Measurements from ENCODE around the gene FAIM2. TPM values are rescaled to one million over a fixed set of nuclear protein-coding genes. Genes with fewer than 3 reads are reported as not detected.

FAIM2 gene
- total and polyA plus RNA-seq, 10 of the 15 experiments (the other 5 are each of a cell fraction or from before 2014, with no cell fraction given) = not detected

GRCh38 chr12:49876070-49876469 lies 27.6 kb downstream of the FAIM2 start:
- Histone ChIP-seq H3K27ac (ENCODE audit: control insufficient read depth, insufficient read depth) (no peak overlapping the region), H4K20me1 (ENCODE audit: control insufficient read depth, insufficient read depth) (no peaks in the 10 kb centered on the region), H3K9me3 (replicated peaks; ENCODE audit: control insufficient read depth, insufficient read depth, low read length) (no peaks in the 10 kb centered on the region), H2AFZ (ENCODE audit: control insufficient read depth, low read depth, low read length) (no peak overlapping the region), H3K36me3 (ENCODE audit: control insufficient read depth in 2 of 2, insufficient read depth in 2 of 2, low read length in 1 of 2) (no peaks in the 10 kb centered on the region), H3K79me2 (ENCODE audit: control insufficient read depth, insufficient read depth, low read length) (no peaks in the 10 kb centered on the region), H3K27me3 (replicated peaks in 1 of 2; ENCODE audit: control insufficient read depth in 2 of 2, insufficient read depth in 2 of 2, low read length in 1 of 2) (no peaks in the 10 kb centered on the region), H3K9ac (ENCODE audit: control insufficient read depth, insufficient read depth, low read length) (no peak overlapping the region), H3K4me3 (no peak overlapping the region), H3K4me1 (ENCODE audit: control insufficient read depth, insufficient read depth, low read length) (no peaks in the 10 kb centered on the region), H3K4me2 (ENCODE audit: control insufficient read depth, insufficient read depth) (no peak overlapping the region)
- TF ChIP-seq ZBTB40 (IDR thresholded peaks at IDR 0.05; ENCODE audit: borderline replicate concordance) (no peak), ZSCAN29 (IDR thresholded peaks at IDR 0.05) (no peak), BCL3 (IDR thresholded peaks at IDR 0.05; ENCODE audit: borderline replicate concordance, insufficient read depth, low read depth, low read length, poor library complexity, severe bottlenecking) (no peak), ASH2L (IDR thresholded peaks at IDR 0.05; ENCODE audit: borderline replicate concordance, low read depth) (no peak), E4F1 (IDR thresholded peaks at IDR 0.05; ENCODE audit: borderline replicate concordance, partially characterized antibody) (no peak), TARDBP (IDR thresholded peaks at IDR 0.05; ENCODE audit: borderline replicate concordance) (no peak), TCF12 (IDR thresholded peaks at IDR 0.05; ENCODE audit: low read depth, low read length) (no peak), ZNF592 (IDR thresholded peaks at IDR 0.05) (no peak), RB1 (IDR thresholded peaks at IDR 0.05; ENCODE audit: borderline replicate concordance) (no peak)
- ChIA-PET SMC1A (ENCODE audit: uncharacterized antibody, unreplicated experiment) (no interaction called here), RAD21 (ENCODE audit: unreplicated experiment) (no interaction called here), POLR2A (no interaction called here), CTCF (no interaction called here)
- in situ Hi-C loops (cut with MboI) (no loop called here), intact Hi-C loops (cut with micrococcal nuclease; ENCODE audit: unreplicated experiment) (no loop called here)
- DNase-seq (ENCODE audit: low read depth, low spot score) = no peak
- 70% methylated on average over 3 of the region's 3 CpGs for WGBS (ENCODE audit: insufficient coverage, insufficient replicate concordance, low lambda C conversion rate, missing lambda C conversion rate)
- FAIRE-seq = no peak
- no peak for ATAC-seq
- BruUV-seq (replicated peaks) = no TSS peak

All from GM12878 (cell line).